ENCODE data around the gene ZEB1.

GRCh38 chr10:31317171-31317570 lies 1.8 kb upstream of the ZEB1 start:
- no peak for TF ChIP-seq EZH2phosphoT487 (IDR thresholded peaks at IDR 0.05; ENCODE audit: low read length)
- TF ChIP-seq, protein P1, sequence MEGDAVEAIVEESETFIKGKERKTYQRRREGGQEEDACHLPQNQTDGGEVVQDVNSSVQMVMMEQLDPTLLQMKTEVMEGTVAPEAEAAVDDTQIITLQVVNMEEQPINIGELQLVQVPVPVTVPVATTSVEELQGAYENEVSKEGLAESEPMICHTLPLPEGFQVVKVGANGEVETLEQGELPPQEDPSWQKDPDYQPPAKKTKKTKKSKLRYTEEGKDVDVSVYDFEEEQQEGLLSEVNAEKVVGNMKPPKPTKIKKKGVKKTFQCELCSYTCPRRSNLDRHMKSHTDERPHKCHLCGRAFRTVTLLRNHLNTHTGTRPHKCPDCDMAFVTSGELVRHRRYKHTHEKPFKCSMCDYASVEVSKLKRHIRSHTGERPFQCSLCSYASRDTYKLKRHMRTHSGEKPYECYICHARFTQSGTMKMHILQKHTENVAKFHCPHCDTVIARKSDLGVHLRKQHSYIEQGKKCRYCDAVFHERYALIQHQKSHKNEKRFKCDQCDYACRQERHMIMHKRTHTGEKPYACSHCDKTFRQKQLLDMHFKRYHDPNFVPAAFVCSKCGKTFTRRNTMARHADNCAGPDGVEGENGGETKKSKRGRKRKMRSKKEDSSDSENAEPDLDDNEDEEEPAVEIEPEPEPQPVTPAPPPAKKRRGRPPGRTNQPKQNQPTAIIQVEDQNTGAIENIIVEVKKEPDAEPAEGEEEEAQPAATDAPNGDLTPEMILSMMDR (IDR thresholded peaks at IDR 0.05; ENCODE audit: low read length), result no peak
- TF ChIP-seq EZH2 (optimal IDR thresholded peaks at IDR 0.05; ENCODE audit: low read depth, low read length), result no peak
